Uterus (tissue), 2 donors: ENCODE measurements around the gene SHROOM3.

Experiments
- CTCF ChIP-seq, 4 experiments: fragments of 200-600 bp in 2 of 4; fragments of 450-650 bp in 2 of 4; sonication (generic) in 2 of 4; IDR thresholded peaks; one replicate each; pipeline ENCODE4 v1.5.1; 2016 to 2019; ENCODE audit warnings: antibody characterized with exemption in 4 of 4, mild to moderate bottlenecking in 2 of 4, moderate library complexity in 1 of 4
- POLR2A ChIP-seq, 2 donors: fragments of 450-650 bp; IDR thresholded peaks; one replicate each; pipeline ENCODE4 v1.6.1; 2016; ENCODE audit warnings: antibody characterized with exemption in 2 of 2, mild to moderate bottlenecking in 1 of 2, moderate library complexity in 1 of 2

- TF ChIP-seq CTCF (IDR thresholded peaks at IDR 0.05) (no peak), POLR2A (IDR thresholded peaks at IDR 0.05) (no peak)
Measured at GRCh38 chr4:76665721-76666120, 230.7 kb downstream of the SHROOM3 start.
